ENCODE data around the gene RABGGTB. TPM values are rescaled to one million over a fixed set of nuclear protein-coding genes. Genes with fewer than 3 reads are reported as not detected.

The RABGGTB gene
- total RNA-seq = 20.2 and 37.5 TPM in 2 replicates

GRCh38 chr1:75785983-75786853 is at the start of gene RABGGTB:
Gene RABGGTB (plus strand): TSS chr1:75786256. CDS start chr1:75786272, 16 bp downstream.

GRCh38 chr1:75796376-75797272 is 10.6 kb downstream of the RABGGTB start, which contains the start of gene MSH4:
Gene MSH4 (plus strand): TSS chr1:75796882. CDS start chr1:75796986, 104 bp downstream.

Other genes with a start within 250 kb of the RABGGTB start
- gene SLC44A5, start 175.1 kb upstream of the RABGGTB start, total RNA-seq = 0.49 and 2.5 TPM in 2 replicates
- 22.8 and 24.3 TPM in 2 replicates for gene ACADM, start 61.5 kb upstream of the RABGGTB start, total RNA-seq
- not detected in 2 replicates for gene MSH4, start 10.6 kb downstream of the RABGGTB start, total RNA-seq
- gene ASB17, start 146.1 kb downstream of the RABGGTB start, total RNA-seq = not detected in 2 replicates

All from mesangial cell (primary cell).